GM18861 (cell line): ENCODE measurements around the gene EPSTI1.

Source experiments
- ATAC-seq: cut with Tn5 transposase; IDR thresholded peaks from one replicate; pipeline ENCODE4 v1.9.1; 2021; ENCODE audit not compliant: unreplicated experiment

Gene EPSTI1

GRCh38 chr13:42860485-42860884 lies 131.6 kb downstream of the EPSTI1 start:
- no peak for ATAC-seq

GRCh38 chr13:42859760-42860159 lies 132.3 kb downstream of the EPSTI1 start:
- no peak for ATAC-seq

DNA sequence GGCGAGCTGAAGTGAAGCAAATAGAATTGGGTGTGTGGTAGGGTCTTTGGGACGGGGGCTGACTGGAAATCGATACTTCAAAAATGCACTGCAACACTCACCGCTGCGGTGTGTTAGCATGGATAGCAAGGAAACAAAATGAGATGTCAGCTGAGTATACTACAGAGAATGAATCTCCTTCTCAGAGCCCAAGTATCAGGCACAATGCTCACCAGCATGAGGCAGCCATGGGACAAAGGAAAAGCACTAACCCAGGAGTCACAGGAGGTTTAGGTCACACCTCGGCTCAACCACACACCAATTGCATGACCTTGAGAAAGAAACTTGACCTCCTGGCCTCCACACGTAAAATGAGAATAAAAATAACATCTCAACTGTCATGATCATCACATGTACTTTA lies 136.6 kb downstream of the EPSTI1 start:
- ATAC-seq: no peak

DNA sequence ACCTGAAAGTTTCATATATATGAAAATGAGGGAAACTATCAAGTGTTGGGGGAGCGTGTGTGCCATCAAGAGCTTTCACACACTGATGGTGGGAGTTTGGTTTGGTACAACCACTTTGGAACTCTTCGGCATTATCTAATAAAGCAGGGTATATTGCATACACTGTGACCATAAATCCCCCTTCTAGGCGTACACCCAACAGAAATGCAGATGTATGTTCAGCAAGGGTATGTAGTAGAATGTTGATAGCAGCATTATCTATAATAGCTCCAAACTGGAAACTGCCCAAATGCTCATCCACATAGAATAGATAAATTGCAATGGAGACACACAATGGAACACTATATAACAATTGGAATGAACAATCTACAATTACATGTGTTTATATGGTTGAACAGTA lies 139.9 kb downstream of the EPSTI1 start:
- ATAC-seq: no peak

GRCh38 chr13:42849200-42849599 lies 142.8 kb downstream of the EPSTI1 start:
- ATAC-seq: no peak

- no peak for ATAC-seq
These were observed 144.0 kb downstream of the EPSTI1 start for GRCh38 chr13:42847891-42848663.

GRCh38 chr13:42836930-42837690 lies 154.9 kb downstream of the EPSTI1 start:
- no peak for ATAC-seq
